ENCODE measurements around the gene SPATC1L.

DNA sequence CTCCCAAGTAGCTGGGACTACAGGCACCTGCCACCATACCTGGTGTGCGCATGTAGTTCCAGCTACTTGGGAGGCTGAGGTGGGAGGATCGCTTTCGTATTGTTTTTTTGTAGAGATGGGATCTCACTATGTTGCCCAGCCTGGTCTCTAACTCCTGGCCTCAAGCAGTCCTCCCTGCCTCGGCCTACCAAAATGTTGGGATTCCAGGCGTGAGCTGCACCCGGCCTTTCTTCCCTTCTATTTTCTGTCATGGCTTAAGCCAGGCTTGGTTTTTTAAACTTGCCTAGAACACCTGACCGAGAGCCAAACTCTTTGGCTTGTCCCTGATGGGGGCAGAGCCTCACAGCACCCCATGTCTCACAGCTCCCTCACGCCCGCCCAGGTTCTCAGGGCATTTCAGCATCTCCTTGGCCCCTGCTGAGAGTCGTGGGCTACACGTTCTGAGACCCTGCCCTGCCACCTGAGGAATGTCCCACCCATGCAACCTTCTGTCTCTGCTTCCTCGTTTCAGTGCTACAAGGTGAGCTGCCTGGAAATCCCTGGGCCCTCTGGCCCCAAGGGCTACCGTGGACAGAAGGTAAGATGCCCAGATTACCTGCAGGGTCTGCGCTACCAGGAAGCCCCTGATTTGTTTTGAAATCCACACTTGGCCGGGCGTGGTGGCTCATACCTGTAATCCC lies 70.6 kb downstream of the SPATC1L start:
- TF ChIP-seq ZNF274 (IDR thresholded peaks at IDR 0.05; ENCODE audit: low read depth, low read length), result no peak
- no peak for TF ChIP-seq YY1 (IDR thresholded peaks at IDR 0.05; ENCODE audit: insufficient read depth, insufficient read length)
